Skin of body (tissue), 2 donors: ENCODE results near the gene AK2. TPM values are rescaled to one million over a fixed set of nuclear protein-coding genes. Genes with fewer than 3 reads are reported as not detected.
A peak's percentile ranks its signal among the peaks of the same experiment; 100 is the strongest.
"Not testable (repeated sequence)": the region's sequence is repeated elsewhere in the genome, so short reads cannot be mapped to it uniquely, and the experiment has no call there.

Experiments
- DNase-seq: peaks from one replicate; lab custom pipeline; 2025; lab: John Stamatoyannopoulos, UW
- total RNA-seq: library from RNA; depleted of rRNA; stranded (reverse); fragments of >200 nt; gene quantifications from one replicate; pipeline ENCODE4 v1.2.3, GENCODE V29; 2014

The AK2 gene
- total RNA-seq, 1 donor from 2014 or later, result 65.9 TPM

GRCh38 chr1:33055210-33056008 is 18.7 kb upstream of the AK2 start:
- peak; percentile 7 for DNase-seq

- DNase-seq, result no peak
These were observed 13.8 kb upstream of the AK2 start for GRCh38 chr1:33050221-33051076.

GRCh38 chr1:33049371-33049770 is 12.7 kb upstream of the AK2 start:
- DNase-seq, result no peak

GRCh38 chr1:33048426-33048825 is 11.7 kb upstream of the AK2 start:
- no peak for DNase-seq

DNA sequence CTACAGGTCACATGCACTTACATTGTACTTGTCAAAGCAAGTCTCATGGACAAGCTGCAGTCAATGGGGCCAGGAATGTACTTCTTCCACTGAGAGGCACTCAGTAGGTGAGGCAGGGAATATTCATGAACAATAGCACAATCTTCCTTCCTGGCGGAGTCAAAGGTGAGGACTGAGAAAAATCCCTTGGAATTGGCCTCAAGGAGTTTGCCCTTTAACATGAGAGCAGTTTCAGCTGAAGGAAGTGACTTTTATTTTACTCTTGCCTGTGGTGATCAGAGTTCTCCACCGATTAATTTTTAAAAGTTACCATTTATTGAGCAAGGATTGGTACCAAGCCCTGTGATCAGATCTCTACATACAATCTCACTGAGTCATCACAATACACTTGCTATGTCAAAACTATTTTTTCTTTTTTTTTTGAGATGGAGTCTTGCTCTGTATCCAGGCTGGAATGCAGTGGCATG is 11.2 kb upstream of the AK2 start:
- no peak for DNase-seq

GRCh38 chr1:33047290-33047689 is 10.6 kb upstream of the AK2 start:
- DNase-seq, result no peak

GRCh38 chr1:33046234-33046633 is 9.6 kb upstream of the AK2 start:
- not testable (repeated sequence) for DNase-seq

DNA sequence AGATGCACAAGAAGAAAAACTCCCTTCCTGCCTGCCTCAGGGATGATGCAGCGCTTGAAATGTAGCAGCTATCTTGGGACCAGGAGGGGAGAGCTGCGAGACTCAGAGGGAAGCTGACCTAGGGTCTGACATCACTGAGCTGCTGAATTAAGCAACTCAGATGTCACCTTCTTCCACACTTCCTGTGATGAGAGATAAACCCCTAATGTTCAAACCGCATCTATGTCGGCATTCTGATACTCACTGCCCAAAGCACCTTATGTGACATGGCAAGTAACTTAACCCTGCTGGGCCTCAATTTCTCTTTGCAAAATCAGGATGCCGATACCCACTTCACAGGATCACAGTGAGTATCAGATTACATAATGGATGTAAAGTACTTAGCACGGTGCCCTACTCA is 9.1 kb upstream of the AK2 start:
- no peak for DNase-seq

- no peak for DNase-seq
These were observed 8.6 kb upstream of the AK2 start for GRCh38 chr1:33045246-33045645.

DNA sequence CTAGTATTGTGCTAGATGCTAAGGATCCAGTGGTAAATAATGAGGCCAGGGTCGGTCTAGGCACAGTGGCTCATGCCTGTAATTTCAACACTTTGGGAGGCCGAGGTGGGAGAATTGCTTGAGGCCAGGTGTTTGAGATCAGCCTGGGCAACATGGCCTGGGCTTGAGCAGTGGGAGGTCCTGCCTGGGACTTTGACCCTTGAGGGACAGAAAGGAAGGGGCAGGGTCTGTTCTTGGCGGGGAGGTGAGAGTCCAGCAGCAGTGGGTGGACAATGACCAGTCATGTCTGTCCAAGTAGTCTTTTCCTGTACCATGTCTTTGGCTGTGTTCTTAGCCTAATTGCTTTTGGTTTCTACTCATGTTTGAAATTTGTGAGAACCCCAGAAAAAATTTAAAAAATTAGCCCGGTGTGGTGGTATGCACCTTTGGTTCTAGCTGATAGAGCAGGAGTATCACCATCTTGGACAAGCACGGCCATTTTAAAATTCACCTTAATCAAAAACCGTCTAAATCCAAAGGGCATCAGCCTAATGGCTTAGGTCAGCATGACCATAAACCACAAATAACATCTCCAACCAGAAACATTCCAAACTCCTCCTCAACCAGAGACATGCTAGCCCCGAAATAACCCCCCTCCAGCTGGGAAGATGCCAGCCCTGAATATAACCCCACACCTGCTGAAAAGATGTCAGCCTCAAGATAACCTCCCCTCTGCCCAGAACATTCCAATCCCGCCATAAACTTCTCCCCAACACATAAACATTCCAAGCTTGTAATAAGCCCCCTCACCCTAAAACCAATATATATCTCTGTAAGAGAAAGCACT is 6.8 kb upstream of the AK2 start:
- no peak for DNase-seq

GRCh38 chr1:33042831-33043230 is 6.1 kb upstream of the AK2 start:
- no peak for DNase-seq

- DNase-seq, result no peak
These were observed 4.3 kb upstream of the AK2 start for GRCh38 chr1:33041026-33041425.

- DNase-seq, result no peak
These were observed 3.2 kb upstream of the AK2 start for GRCh38 chr1:33039840-33040239.

DNA sequence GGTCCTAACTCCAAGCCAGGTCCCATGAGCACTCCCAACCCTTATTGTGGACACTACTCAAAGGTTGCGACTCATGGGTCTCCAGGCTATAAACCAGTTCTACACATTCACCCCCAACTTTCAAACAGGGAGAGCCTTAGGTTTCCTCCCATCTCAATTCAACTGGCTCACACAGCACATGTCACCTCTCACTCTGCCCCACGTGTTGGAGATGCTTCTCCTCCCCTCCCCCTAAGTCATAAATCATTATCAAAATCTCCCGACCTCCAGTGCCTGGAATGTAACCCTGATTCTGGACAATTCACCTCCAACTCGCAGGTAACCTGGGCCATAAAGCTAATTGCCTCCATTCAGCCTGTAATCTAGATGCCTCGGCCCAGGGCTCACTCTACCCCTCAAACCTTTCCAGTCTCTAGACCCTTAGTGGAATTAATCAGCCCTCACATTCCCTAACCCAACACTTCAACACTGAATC is 595 bp downstream of the AK2 start:
- no peak for DNase-seq

DNA sequence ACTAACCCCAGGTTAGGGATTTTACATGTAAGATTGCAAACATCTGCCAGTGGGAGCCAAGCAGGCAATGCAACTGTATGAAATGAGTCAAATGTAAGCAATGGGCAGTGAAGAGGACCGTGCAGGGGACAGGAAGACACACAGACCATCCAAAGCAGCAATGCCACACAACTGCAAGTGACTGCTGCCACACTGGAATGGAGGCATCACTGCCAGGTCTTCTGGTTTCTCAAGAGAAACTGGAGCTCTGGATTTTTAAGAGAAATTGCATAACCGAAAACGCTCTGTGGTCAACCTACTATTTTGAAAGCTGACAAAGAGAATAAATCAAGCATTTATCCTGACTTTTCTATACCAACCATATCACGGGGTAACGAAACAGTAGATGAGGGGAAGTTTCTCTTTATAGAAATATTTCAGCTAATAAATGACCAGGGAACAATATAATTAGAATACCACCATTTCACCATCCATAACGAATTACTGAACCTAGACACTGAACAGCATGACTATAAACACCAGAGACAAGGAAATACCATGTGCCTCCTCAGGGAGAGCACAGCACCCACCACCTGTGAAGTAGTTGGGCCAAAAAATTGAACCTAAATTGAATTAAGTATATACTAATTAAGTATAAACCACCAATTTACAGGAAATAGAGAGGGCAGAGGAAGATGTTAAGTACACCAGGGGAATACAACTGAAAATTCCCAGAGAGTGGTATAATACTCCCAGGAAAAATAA is 4.4 kb downstream of the AK2 start:
- no peak for DNase-seq

DNA sequence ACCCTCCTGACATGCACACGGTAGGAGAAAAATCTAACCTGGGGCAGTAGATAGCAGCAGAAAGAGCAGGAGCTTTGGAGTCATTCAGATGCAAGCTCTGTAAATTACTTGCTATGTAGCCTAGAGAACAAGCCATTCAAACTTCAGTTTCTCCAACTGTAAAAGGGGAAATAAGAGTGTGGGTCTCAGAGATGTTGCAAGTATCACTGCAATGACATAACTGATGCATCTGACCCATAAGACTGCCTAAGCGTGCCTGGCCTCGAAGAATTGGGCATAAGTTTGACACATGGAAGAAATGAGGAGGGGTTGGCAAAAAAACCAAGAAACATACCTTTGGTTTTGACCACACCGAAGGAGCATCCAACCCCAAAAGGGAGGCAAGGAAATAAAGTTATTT is 5.2 kb downstream of the AK2 start:
- DNase-seq, result no peak

DNA sequence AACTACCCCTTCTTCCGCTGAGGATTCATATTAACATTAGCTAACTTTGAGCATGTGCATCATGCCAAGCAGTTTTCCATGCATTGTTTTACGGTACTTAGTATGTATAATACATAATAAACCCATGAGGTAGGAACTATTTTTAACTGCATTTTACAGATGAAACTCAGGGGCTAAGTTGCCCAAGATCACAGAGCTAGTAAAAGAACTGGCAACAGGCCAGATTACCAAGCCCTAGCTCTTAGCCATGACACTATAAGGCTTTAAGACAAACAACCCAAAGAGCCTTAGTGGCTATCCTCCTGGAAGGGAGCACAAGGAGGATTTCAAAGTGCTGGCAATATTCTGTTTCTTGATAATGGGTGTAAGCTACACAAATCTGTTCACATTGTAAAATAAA is 6.1 kb downstream of the AK2 start:
- DNase-seq, result no peak

- no peak for DNase-seq
These were observed 6.8 kb downstream of the AK2 start for GRCh38 chr1:33029921-33030320.

- DNase-seq, result no peak
These were observed 7.5 kb downstream of the AK2 start for GRCh38 chr1:33029209-33029608.

- no peak for DNase-seq
These were observed 10.9 kb downstream of the AK2 start for GRCh38 chr1:33025761-33026160.

DNA sequence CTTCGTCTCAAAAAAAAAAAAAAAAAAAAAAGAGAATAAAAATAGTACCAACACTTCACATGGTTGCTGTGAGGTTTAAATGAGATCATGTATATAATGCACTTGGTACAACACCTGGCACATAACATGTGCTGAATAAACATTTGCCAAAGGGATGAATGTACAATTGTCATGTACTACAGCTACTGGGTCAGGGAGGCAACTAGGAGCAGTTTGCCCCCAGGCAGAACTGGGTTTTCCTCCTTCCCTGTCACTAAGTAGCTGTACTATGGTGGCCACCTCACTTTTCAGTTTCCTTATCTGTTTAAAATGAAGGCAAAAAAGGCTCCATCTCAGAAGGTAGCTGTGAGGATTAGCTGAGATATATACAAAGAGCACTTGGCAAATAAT is 11.5 kb downstream of the AK2 start:
- no peak for DNase-seq
